H1 (cell line): ENCODE results near the gene SPP1. TPM values are rescaled to one million over a fixed set of nuclear protein-coding genes. Genes with fewer than 3 reads are reported as not detected.

ENCODE experiments used
- BACH1 ChIP-seq: IDR thresholded peaks from 2 replicates; pipeline ENCODE4 v1.6.1; 2012; ENCODE audit warnings: low read length, improper control_type of control experiment
- CBX5 ChIP-seq: fragments of 300-800, 300-1000 bp; sonication (generic); IDR thresholded peaks from 2 replicates; pipeline ENCODE4 v1.7.1; 2016; ENCODE audit warnings: antibody characterized with exemption, low read length, low read depth
- CBX8 ChIP-seq: fragments of 300-800, 300-1000 bp; sonication (generic); IDR thresholded peaks from 2 replicates; pipeline ENCODE4 v1.7.1; 2016; ENCODE audit warnings: low read depth, low read length, borderline replicate concordance
- CEBPB ChIP-seq: IDR thresholded peaks from 2 replicates; pipeline ENCODE4 v1.6.1; 2012; ENCODE audit warnings: low read depth, low read length
- CREB1 ChIP-seq: IDR thresholded peaks from 2 replicates; pipeline ENCODE4 v1.6.1; 2012; ENCODE audit warnings: inconsistent platforms
- EGR1 ChIP-seq: IDR thresholded peaks from 2 replicates; pipeline ENCODE4 v1.6.1; 2011; ENCODE audit warnings: low read depth, low read length, borderline replicate concordance
- EZH2 ChIP-seq: fragments of 200-600 bp; sonication (generic); IDR thresholded peaks from 2 replicates; pipeline ENCODE4 v1.7.1; 2012; ENCODE audit warnings: low read depth, mild to moderate bottlenecking, moderate library complexity, low read length, inconsistent platforms; ENCODE audit not compliant: severe bottlenecking
- GABPA ChIP-seq: IDR thresholded peaks from 2 replicates; pipeline ENCODE4 v1.6.1; 2011; ENCODE audit warnings: mild to moderate bottlenecking, low read length, moderate library complexity, borderline replicate concordance; ENCODE audit not compliant: insufficient read depth
- KDM1A ChIP-seq: fragments of 200-600, 300-600 bp; sonication (generic); IDR thresholded peaks from 2 replicates; pipeline ENCODE4 v1.7.1; 2016; ENCODE audit warnings: mild to moderate bottlenecking, low read length, borderline replicate concordance
- NANOG ChIP-seq: IDR thresholded peaks from 2 replicates; pipeline ENCODE4 v1.6.1; 2011; ENCODE audit warnings: low read length, low read depth, mild to moderate bottlenecking, inconsistent platforms; ENCODE audit not compliant: insufficient read depth, poor library complexity, severe bottlenecking
- NRF1 ChIP-seq: IDR thresholded peaks from 2 replicates; pipeline ENCODE4 v1.6.1; 2011; ENCODE audit warnings: mild to moderate bottlenecking, low read depth, low read length, improper control_type of control experiment
- PHF8 ChIP-seq: fragments of 200-600 bp; sonication (generic); conservative IDR thresholded peaks from 2 replicates; pipeline ENCODE4 v1.7.1; 2012; ENCODE audit warnings: low read depth, mild to moderate bottlenecking, inconsistent platforms, low read length, moderate library complexity
- POLR2A ChIP-seq, 2 experiments: IDR thresholded peaks; 1 replicate in 1 of 2; 2 replicates in 1 of 2; pipeline ENCODE4 v1.6.1; 2011; ENCODE audit warnings: low read depth in 2 of 2, low read length in 2 of 2, mild to moderate bottlenecking in 2 of 2; ENCODE audit errors: control extremely low read depth in 1 of 2
- POU5F1 ChIP-seq: IDR thresholded peaks from 2 replicates; pipeline ENCODE4 v1.6.1; 2011; ENCODE audit warnings: low read depth, mild to moderate bottlenecking, low read length, moderate library complexity
- RNF2 ChIP-seq: fragments of 200-900, 300-1000 bp; sonication (generic); IDR thresholded peaks from 2 replicates; pipeline ENCODE4 v1.7.1; 2016; ENCODE audit warnings: borderline replicate concordance, low read depth, mild to moderate bottlenecking, antibody characterized with exemption, low read length; ENCODE audit not compliant: poor library complexity, severe bottlenecking; ENCODE audit errors: missing control alignments
- RXRA ChIP-seq: IDR thresholded peaks from 2 replicates; pipeline ENCODE4 v1.6.1; 2011; ENCODE audit warnings: low read depth, mild to moderate bottlenecking, low read length, moderate library complexity; ENCODE audit not compliant: insufficient read depth
- SIN3A ChIP-seq, 2 experiments: IDR thresholded peaks in 1 of 2; conservative IDR thresholded peaks in 1 of 2; 2 replicates each; pipeline ENCODE4 v1.6.1; 2011 to 2012; ENCODE audit warnings: low read length in 2 of 2, improper control_type of control experiment in 1 of 2, low read depth in 1 of 2, mild to moderate bottlenecking in 1 of 2
- SIX5 ChIP-seq: IDR thresholded peaks from 2 replicates; pipeline ENCODE4 v1.6.1; 2011; ENCODE audit warnings: mild to moderate bottlenecking, low read depth, low read length
- SP1 ChIP-seq: IDR thresholded peaks from 2 replicates; pipeline ENCODE4 v1.6.1; 2011; ENCODE audit warnings: low read depth, low read length
- SP2 ChIP-seq: IDR thresholded peaks from 2 replicates; pipeline ENCODE4 v1.6.1; 2012; ENCODE audit warnings: mild to moderate bottlenecking, low read length, inconsistent platforms
- SP4 ChIP-seq: IDR thresholded peaks from 2 replicates; pipeline ENCODE4 v1.6.1; 2012; ENCODE audit warnings: low read length, inconsistent platforms
- SUZ12 ChIP-seq: fragments of 200-600 bp; sonication (generic); IDR thresholded peaks from 2 replicates; pipeline ENCODE4 v1.6.1; 2012; ENCODE audit warnings: mild to moderate bottlenecking, inconsistent platforms, low read length, moderate library complexity, mixed read lengths
- TCF12 ChIP-seq: IDR thresholded peaks from 2 replicates; pipeline ENCODE4 v1.6.1; 2011; ENCODE audit warnings: low read depth, mild to moderate bottlenecking, low read length
- polyA plus RNA-seq, 7 experiments: library from polyadenylated mRNA; depleted of rRNA in 3 of 7; stranded (reverse) in 5 of 7; unstranded in 2 of 7; fragments of >200 nt in 5 of 7; fragments of 200-250 nt in 2 of 7; gene quantifications; 1 replicate in 5 of 7; 2 replicates in 1 of 7; 4 replicates in 1 of 7; pipeline versions ENCODE4 v1.2.1 to v1.2.3, GENCODE V29; 2011 to 2013; ENCODE audit warnings: missing spikeins in 2 of 7, mixed read lengths in 2 of 7
- total RNA-seq: library from RNA; stranded (reverse); fragmentation: NEBNext Ultra II Directional; extraction: Animal tissue kit (Norgen Biotek cat#: 25700); gene quantifications from 2 replicates; pipeline ENCODE4 v1.2.1, GENCODE V29; 2021
- TF ChIP-seq, protein P1 (sequence below), 3 experiments: IDR thresholded peaks; 1 replicate in 2 of 3; 2 replicates in 1 of 3; pipeline versions ENCODE4 v1.5.1 to v1.6.1; 2011; ENCODE audit warnings: low read length in 3 of 3, mild to moderate bottlenecking in 3 of 3, inconsistent platforms in 2 of 3, low read depth in 1 of 3, moderate library complexity in 1 of 3; ENCODE audit not compliant: insufficient read depth in 1 of 3; ENCODE audit errors: control extremely low read depth in 1 of 3

Gene SPP1
- total and polyA plus RNA-seq, 2 of the 8 experiments (the other 6 are each of a cell fraction or from before 2014, with no cell fraction given), result 13.7 to 26.5 TPM

DNA sequence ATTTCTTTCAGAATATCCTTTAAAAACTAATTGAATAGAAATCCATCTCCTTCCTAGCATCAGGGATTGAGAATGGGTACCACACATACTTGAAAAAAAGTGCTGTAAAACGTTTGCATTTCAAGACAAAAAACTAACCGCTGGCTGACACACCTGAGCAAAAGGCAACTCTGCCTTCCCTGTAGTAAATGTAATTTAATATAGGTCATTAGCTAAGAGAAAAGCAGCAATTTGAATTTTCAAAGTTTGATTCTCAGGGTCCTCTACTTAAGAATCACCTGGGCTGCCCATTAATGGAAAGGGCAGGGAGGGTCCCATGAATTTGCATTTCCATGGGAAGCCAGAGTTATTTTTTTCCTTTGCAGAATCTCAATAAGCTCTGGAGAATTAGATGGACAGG, 40.5 kb upstream of the SPP1 start (continued):
- TF ChIP-seq SUZ12 (no peak), CBX5 (no peak), GABPA (no peak), CREB1 (no peak), SP1 (no peak), EZH2 (no peak), EGR1 (no peak), NRF1 (no peak), TCF12 (no peak), CEBPB (no peak), POU5F1 (no peak), NANOG (no peak), RXRA (no peak), SP4 (no peak), PHF8 (no peak), POLR2A (IDR thresholded peaks at IDR 0.05; ENCODE audit: control extremely low read depth in 1 of 2, low read depth in 2 of 2, low read length in 2 of 2) (peak in 1 of 2 experiments; percentile 42; a peak in 2 of 3 replicates), SP2 (no peak), BACH1 (no peak), KDM1A (no peak), CBX8 (no peak), SIN3A (conservative IDR thresholded peaks at IDR 0.05 in 1 of 2, IDR thresholded peaks at IDR 0.05 in 1 of 2; ENCODE audit: low read depth in 1 of 2, low read length in 2 of 2) (0 out of 4 replicates have a peak, but pooled peaks of 1 of the 2 experiments have one; percentile 44), SIX5 (no peak), RNF2 (no peak)
- TF ChIP-seq, protein P1, sequence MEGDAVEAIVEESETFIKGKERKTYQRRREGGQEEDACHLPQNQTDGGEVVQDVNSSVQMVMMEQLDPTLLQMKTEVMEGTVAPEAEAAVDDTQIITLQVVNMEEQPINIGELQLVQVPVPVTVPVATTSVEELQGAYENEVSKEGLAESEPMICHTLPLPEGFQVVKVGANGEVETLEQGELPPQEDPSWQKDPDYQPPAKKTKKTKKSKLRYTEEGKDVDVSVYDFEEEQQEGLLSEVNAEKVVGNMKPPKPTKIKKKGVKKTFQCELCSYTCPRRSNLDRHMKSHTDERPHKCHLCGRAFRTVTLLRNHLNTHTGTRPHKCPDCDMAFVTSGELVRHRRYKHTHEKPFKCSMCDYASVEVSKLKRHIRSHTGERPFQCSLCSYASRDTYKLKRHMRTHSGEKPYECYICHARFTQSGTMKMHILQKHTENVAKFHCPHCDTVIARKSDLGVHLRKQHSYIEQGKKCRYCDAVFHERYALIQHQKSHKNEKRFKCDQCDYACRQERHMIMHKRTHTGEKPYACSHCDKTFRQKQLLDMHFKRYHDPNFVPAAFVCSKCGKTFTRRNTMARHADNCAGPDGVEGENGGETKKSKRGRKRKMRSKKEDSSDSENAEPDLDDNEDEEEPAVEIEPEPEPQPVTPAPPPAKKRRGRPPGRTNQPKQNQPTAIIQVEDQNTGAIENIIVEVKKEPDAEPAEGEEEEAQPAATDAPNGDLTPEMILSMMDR (IDR thresholded peaks at IDR 0.05; ENCODE audit: control extremely low read depth in 1 of 3, insufficient read depth in 1 of 3, low read depth in 1 of 3, low read length in 3 of 3), result no peak
